ENCODE measurements around the gene C7.

Gene C7

DNA sequence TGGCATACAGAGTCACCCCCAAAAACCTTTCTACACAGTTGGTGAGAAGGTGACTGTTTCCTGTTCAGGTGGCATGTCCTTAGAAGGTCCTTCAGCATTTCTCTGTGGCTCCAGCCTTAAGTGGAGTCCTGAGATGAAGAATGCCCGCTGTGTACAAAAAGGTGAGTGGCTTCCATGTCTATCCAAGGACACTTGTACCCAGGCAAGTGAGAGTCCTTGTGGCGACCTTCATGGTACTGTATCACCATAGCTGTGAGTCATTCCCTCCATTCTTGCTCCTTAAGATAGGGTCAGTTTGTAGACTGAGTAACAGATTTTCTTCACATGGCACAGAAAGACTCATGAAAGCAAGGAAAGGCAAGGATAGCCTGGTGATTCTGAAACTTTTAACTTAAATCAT, 63.1 kb downstream of the C7 start:
- no peak for DNase-seq
- H3K4me3 ChIP-seq (ENCODE audit: low read depth, low read length) = no peak overlapping the region
- no peak overlapping the region for H3K27ac ChIP-seq
- H3K36me3 ChIP-seq (replicated peaks) = no peaks in the 10 kb centered on the region
- in situ Hi-C loops (cut with HindIII; ENCODE audit: low pct_ligation_motif_present, low sequenced_read_pairs) = no loop called here
- no peaks in the 10 kb centered on the region for H3K27me3 ChIP-seq (replicated peaks)
- TF ChIP-seq, protein P1, sequence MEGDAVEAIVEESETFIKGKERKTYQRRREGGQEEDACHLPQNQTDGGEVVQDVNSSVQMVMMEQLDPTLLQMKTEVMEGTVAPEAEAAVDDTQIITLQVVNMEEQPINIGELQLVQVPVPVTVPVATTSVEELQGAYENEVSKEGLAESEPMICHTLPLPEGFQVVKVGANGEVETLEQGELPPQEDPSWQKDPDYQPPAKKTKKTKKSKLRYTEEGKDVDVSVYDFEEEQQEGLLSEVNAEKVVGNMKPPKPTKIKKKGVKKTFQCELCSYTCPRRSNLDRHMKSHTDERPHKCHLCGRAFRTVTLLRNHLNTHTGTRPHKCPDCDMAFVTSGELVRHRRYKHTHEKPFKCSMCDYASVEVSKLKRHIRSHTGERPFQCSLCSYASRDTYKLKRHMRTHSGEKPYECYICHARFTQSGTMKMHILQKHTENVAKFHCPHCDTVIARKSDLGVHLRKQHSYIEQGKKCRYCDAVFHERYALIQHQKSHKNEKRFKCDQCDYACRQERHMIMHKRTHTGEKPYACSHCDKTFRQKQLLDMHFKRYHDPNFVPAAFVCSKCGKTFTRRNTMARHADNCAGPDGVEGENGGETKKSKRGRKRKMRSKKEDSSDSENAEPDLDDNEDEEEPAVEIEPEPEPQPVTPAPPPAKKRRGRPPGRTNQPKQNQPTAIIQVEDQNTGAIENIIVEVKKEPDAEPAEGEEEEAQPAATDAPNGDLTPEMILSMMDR (IDR thresholded peaks at IDR 0.05; ENCODE audit: low read depth, low read length, missing control alignments) = no peak

DNA sequence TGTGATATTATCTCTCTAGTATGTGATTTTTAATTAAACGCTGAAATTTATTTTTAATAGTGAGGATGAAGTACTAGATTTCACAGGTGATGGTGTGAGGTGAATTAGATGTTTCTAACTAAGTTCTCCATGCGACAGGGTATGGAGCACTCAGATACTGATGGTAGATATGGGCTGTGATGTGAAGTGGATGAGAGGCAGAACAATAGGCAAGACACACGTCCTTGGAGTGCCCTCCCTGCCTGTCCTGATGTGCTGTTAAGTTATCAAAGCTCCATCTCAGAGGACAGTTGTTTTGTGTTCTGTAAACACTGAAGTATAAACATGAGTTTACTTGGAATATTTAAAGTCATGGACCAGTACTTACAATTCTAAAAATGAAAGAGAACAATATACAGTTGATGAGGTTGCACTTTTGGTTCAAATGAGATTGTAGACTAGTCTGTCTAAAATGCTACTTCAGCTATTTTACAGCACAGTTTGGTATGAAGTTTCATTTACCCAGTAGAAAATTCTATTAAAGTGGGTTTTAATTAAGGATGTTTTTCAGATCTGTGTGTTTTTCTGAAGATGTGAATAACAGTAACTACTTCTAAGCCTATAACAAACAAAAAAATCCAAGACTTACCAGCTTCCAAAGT, 64.2 kb downstream of the C7 start:
- TF ChIP-seq, protein P1 (IDR thresholded peaks at IDR 0.05; ENCODE audit: low read depth, low read length, missing control alignments) = no peak
- no peak overlapping the region for H3K4me3 ChIP-seq (ENCODE audit: low read depth, low read length)
- in situ Hi-C loops (cut with HindIII; ENCODE audit: low pct_ligation_motif_present, low sequenced_read_pairs) = no loop called here
- no peaks in the 10 kb centered on the region for H3K27me3 ChIP-seq (replicated peaks)
- no peak for DNase-seq
- no peak overlapping the region for H3K27ac ChIP-seq
- no peaks in the 10 kb centered on the region for H3K36me3 ChIP-seq (replicated peaks)

DNA sequence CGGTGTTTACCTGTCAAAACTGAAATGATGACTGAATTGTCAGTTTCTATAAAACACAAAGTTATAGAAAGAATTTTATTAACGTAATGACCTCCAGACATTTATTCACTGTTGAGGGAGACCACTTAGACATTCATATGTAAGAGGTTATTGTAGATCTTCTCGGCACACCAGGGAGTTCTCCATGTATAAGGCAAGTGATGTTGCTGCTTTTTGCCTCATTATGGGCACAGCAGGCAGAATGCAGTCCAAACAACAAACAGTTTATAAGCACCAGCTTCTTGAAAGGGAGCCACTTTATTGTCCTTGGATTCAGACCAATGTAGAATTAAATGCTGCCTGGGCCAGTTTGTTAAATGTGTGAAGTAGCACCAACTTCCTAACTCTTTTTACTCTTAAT, 66.7 kb downstream of the C7 start:
- H3K27ac ChIP-seq = no peak overlapping the region
- TF ChIP-seq, protein P1 (IDR thresholded peaks at IDR 0.05; ENCODE audit: low read depth, low read length, missing control alignments) = no peak
- H3K36me3 ChIP-seq (replicated peaks) = no peaks in the 10 kb centered on the region
- no peak for DNase-seq
- in situ Hi-C loops (cut with HindIII; ENCODE audit: low pct_ligation_motif_present, low sequenced_read_pairs) = no loop called here
- H3K27me3 ChIP-seq (replicated peaks) = no peaks in the 10 kb centered on the region
- no peak overlapping the region for H3K4me3 ChIP-seq (ENCODE audit: low read depth, low read length)

DNA sequence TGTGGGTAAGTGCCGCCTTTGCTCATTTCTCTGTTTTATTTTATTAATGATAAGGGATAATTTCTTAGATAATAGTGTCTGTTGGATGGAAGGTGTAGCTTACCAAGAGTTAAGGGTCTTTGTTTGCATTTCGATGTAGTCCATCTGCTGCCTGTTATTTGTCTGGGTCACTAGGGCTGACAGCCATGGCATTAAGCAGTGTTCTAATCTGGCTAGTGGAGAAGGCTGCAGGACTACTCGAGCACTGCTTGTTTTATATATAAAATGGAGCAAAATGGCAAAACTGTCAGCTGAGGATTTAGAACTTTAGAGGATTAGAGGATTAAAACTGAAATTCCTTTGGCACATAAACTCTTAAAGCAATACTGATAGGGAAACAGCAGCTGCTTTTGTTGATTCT, 67.5 kb downstream of the C7 start:
- Histone ChIP-seq H3K36me3 (replicated peaks) (no peaks in the 10 kb centered on the region), H3K4me3 (ENCODE audit: low read depth, low read length) (no peak overlapping the region), H3K27ac (no peak overlapping the region), H3K27me3 (replicated peaks) (no peaks in the 10 kb centered on the region)
- TF ChIP-seq, protein P1 (IDR thresholded peaks at IDR 0.05; ENCODE audit: low read depth, low read length, missing control alignments) = no peak
- DNase-seq = no peak
- in situ Hi-C loops (cut with HindIII; ENCODE audit: low pct_ligation_motif_present, low sequenced_read_pairs) = no loop called here

DNA sequence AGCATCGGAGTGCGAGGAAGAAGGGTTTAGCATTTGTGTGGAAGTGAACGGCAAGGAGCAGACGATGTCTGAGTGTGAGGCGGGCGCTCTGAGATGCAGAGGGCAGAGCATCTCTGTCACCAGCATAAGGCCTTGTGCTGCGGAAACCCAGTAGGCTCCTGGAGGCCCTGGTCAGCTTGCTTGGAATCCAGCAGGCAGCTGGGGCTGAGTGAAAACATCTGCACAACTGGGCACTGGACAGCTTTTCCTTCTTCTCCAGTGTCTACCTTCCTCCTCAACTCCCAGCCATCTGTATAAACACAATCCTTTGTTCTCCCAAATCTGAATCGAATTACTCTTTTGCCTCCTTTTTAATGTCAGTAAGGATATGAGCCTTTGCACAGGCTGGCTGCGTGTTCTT, 72.1 kb downstream of the C7 start:
- DNase-seq = no peak
- H3K27me3 ChIP-seq (replicated peaks) = no peaks in the 10 kb centered on the region
- H3K36me3 ChIP-seq (replicated peaks) = no peaks in the 10 kb centered on the region
- no peak overlapping the region for H3K27ac ChIP-seq
- TF ChIP-seq, protein P1 (IDR thresholded peaks at IDR 0.05; ENCODE audit: low read depth, low read length, missing control alignments) = no peak
- H3K4me3 ChIP-seq (ENCODE audit: low read depth, low read length) = no peak overlapping the region
- in situ Hi-C loops (cut with HindIII; ENCODE audit: low pct_ligation_motif_present, low sequenced_read_pairs) = no loop called here

DNA sequence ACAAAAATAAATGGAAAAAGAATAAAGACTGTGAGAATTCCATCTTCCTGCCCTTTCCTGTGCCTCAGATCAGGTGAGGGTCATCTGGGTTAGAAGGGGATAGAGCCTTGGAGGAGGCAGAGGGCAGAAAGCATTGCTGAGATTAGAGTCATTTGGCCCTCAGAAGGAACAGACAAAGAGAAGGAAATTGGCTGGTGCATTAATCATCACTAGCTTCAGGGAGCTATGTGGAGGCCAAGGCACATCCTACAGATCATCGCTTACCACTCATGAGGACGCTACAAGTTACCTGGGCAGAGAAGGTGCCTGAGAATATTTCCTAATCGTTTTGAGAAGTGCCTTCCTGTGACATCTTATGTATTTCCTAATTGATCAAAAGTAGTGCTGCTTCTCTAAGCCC, 74.5 kb downstream of the C7 start:
- no peak overlapping the region for H3K4me3 ChIP-seq (ENCODE audit: low read depth, low read length)

More for the DNA sequence above, 74.5 kb downstream of the C7 start:
- Histone ChIP-seq H3K27me3 (replicated peaks) (no peaks in the 10 kb centered on the region), H3K36me3 (replicated peaks) (no peaks in the 10 kb centered on the region), H3K27ac (no peak overlapping the region)
- in situ Hi-C loops (cut with HindIII; ENCODE audit: low pct_ligation_motif_present, low sequenced_read_pairs) = no loop called here
- TF ChIP-seq, protein P1 (IDR thresholded peaks at IDR 0.05; ENCODE audit: low read depth, low read length, missing control alignments) = no peak
- peak; percentile 21 for DNase-seq

Measured in brain microvascular endothelial cell (primary cell).